Measurements from ENCODE around the gene PHLPP1.

DNA sequence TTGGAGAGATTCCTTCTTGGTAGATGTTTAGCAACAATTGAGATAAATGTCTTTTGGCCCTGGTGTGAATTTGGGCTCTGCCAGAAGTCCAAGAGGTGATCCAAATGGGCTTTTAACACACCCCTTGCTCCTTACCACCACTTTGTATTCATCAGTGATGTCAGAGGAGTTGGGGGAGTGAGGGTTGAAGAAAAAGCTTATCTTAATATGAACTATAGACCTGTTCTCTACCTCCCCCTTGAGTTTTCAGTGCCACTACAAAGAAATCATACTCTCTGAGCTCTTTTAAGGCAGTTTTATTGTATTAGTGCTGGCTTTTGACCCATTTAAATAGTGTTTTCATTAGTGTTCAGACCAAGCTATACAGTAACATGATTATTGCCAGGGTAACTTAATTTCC lies 229.1 kb downstream of the PHLPP1 start:
- TF ChIP-seq, protein P1, sequence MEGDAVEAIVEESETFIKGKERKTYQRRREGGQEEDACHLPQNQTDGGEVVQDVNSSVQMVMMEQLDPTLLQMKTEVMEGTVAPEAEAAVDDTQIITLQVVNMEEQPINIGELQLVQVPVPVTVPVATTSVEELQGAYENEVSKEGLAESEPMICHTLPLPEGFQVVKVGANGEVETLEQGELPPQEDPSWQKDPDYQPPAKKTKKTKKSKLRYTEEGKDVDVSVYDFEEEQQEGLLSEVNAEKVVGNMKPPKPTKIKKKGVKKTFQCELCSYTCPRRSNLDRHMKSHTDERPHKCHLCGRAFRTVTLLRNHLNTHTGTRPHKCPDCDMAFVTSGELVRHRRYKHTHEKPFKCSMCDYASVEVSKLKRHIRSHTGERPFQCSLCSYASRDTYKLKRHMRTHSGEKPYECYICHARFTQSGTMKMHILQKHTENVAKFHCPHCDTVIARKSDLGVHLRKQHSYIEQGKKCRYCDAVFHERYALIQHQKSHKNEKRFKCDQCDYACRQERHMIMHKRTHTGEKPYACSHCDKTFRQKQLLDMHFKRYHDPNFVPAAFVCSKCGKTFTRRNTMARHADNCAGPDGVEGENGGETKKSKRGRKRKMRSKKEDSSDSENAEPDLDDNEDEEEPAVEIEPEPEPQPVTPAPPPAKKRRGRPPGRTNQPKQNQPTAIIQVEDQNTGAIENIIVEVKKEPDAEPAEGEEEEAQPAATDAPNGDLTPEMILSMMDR (IDR thresholded peaks at IDR 0.05), result no peak
- TF ChIP-seq POLR2A (IDR thresholded peaks at IDR 0.05) (no peak), POLR2AphosphoS5 (IDR thresholded peaks at IDR 0.05) (no peak)
